ENCODE data around the gene TOM1.
"Not testable (repeated sequence)": the region's sequence is repeated elsewhere in the genome, so short reads cannot be mapped to it uniquely, and the experiment has no call there.

The TOM1 gene

DNA sequence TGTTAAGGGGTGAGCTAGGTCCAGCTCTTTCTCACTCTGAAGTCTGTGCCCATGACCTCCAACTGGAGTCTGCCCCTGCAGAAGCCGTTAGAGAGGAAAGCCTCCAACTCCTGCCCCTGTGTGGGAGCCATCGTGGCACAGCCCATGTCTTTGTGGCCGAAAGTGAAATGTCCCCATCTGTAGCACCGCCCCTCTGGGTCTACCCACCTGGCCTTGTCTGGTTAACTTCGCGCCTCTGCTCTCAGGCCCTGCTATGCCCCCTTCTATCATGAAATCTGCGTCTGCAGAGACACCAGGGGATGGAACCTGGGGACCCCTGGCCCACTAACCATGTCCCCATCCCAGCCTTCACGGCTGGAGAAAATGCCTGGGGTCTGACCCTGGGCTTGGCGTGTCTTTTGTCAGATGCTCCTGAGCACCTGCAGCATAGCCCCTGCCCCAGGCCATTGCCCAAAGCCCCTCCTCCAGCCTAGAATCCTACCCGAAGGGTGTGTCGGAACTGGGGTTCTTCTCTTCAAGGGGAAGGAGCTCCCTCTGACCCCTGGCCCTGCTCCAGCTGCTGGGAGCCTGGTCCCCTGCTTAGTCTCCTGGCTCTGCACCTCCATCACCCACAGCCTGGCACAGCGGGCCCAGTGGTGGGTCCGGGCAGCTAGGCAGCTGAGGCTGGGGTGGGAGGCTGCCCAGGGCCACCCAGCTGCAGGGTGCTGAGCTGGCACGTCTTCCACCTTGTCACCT is 45.4 kb downstream of the TOM1 start:
- DNase-seq (ENCODE audit: low read depth in 1 of 2, low spot score in 1 of 2) = no peak

DNA sequence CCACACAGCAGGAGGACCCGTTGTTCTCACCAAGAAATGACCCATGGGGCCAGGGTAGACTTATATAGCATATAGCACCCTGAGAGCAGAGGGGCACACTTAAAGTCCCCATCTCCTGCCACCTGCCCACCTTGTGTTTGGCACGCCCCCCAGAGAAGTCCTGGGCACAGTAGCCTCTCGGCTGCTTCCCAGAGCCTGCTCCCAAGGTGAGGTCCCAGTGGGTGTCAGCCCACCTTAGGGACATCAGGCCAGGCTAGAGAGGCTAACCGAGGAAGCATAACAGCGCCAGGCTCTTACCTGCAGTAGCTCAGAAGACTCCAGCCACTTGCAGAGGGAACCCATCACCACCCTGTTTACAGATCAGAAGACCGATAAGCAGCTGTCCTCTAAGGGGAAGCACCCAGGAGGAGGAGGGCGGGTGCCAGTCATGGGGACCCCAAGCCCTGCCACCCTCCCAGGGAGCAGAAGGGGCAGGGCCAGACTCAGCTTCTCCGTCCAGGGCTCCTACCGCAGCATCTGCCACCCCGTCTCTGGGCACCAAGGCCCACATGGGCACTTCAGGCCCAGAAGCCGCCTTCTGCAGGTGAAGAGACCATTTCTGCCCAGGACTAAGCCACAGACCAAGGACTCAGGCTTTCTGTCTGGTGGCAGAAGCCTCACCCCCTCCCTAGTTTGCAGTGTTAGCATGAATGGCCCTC is 46.3 kb downstream of the TOM1 start:
- DNase-seq (ENCODE audit: low read depth in 1 of 2, low spot score in 1 of 2) = no peak

DNA sequence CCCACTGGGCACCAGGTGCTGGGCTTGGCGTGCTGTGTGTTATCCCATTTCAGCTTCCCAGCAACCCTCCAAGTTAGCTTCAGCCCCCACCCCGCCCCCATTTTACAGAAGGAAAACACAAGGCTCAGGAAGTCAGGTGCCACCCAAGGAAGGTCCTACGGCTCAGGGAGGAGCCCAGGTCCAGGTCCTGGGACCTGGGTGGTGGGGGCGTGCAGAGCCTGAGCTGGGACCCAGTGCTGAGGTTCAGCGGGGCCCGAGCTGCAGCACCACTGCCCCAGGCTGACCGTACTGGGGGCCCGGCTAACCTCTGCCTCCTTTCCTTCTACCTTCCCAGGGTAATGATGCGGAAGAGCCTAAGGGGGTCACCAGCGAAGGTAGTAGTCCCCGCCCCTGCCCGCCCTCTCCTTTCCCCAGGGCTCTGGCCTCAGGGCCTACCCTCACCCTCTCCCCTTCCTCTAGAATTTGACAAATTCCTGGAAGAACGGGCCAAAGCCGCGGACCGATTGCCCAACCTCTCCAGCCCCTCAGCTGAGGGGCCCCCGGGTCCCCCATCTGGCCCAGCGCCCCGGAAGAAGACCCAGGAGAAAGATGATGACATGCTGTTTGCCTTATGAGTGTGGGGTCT is 47.0 kb downstream of the TOM1 start:
- DNase-seq (ENCODE audit: low read depth in 1 of 2, low spot score in 1 of 2) = no peak

DNA sequence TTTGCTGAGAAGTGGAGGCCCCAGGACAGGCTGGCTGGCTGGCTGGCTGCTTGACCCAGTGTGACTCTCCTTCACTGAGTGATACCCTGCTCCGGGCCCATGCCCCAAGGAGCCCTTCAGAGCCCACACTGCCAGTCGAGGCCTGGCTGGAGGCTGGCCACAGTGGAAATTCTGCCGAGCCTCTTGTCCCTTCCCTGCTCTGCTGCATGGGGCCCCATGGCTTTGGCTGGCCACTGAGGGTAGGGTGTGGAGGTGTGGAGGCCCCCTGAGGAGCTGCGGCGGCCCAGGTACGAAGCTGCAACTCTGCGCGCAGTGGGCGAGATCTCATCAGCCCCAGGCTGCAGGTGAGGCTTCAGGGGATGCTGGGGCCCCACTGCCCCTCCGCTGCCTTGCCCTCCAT is 47.8 kb downstream of the TOM1 start:
- no peak for DNase-seq (ENCODE audit: low read depth in 1 of 2, low spot score in 1 of 2)

DNA sequence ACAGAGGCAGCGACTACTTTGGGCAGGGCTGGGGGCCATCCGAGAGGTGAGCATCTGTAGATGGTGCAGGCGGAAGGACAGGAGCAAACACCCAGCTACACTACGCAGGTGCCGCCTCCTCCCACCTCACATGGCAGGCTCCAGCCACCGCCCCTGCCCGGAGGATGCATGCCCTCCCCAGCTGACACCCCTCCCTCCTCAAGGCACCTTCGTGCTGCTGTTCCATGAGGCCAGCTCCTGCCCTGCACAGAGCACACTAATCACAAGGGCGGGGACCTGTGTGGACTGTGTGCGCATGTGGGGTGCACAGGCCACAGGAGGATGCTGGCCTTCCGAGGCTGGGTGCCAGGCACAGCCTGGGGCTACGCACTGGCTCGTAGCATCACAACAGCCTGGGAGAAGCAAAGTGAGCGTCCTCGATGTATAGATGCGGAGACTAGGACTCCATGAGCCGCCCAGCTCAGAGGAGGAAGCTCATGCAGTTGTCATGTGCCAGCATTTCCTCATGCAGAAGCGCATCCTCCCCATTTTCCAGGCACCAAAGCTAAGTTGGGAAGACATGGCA is 48.4 kb downstream of the TOM1 start:
- no peak for DNase-seq (ENCODE audit: low read depth in 1 of 2, low spot score in 1 of 2)

DNA sequence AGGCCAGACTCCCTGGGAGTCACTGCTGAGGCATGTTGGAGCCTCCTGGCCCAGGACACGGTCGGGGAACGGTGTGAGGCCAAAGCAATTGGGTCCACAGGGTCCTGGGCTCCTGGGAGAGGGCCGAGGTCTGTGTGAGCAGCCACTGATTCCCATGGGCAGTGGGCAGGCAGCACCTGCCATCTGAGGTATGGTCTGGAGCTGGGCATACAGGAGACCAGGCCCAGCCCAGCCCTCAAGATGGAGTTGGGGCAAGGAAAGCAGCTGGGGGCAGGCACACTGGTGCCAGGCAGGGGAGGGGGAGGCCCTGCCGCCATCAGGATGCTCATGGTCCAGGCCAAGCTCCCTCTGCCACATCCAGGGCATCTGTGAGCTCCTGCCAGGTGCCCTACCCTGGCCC is 49.0 kb downstream of the TOM1 start:
- no peak for DNase-seq (ENCODE audit: low read depth in 1 of 2, low spot score in 1 of 2)

DNA sequence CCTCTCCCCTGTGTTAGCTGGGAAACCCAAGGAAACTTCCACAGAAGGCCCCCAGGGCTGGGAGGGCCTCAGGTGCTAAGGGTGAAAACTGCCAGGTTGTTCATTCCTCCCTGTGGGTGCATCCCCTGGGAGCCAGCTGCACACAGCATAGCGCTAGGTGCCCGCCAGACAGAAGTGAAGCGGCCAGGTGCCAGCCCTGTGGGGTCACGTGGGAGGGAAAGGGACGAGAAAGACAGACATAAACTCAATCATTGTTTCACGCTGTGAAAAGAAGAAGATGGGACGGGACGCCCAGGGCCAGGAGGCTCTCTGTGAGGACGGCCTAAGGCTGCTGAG is 49.6 kb downstream of the TOM1 start:
- DNase-seq (ENCODE audit: low read depth in 1 of 2, low spot score in 1 of 2) = no peak

DNA sequence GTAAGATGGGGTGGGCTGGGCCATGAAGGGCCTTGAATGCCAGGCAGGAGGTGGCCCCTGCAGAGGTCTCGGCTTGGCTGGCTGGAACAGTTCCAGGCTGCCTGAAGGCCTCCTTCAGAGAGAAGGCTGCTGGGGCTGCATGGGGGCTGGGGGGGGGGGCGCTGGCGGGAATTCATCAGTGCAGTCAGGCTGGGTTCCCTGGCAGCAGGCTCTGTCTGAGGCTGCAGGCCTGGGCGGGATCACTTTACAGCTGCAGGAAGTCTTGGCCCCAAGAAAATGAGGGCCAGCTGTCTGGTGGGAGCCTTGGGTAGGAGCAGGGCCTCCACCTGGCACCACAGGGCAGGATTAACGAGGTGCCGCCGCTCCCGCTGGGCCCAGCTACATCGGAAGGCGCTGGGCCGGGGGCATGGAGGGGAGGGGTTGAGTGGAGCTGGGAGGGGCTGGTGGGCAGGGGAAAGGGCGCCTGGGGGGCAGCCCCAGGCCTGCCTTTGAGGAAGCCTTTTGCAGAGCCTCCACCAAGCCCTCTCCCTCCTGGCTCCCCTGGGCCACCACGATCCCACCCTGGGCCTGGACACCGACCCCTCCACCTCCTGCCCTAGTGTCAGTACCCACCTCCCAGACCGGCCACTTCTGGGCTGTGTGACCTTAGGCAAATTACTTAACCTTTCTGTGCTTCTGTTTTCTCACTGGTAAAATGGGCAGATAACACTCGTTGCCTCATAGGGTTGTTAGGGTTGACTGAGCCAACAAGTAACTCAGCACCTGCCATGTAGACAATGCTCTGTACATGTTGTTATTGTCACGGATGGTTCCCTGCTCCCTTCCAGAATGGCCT is 50.2 kb downstream of the TOM1 start:
- no peak for DNase-seq (ENCODE audit: low read depth in 1 of 2, low spot score in 1 of 2)

DNA sequence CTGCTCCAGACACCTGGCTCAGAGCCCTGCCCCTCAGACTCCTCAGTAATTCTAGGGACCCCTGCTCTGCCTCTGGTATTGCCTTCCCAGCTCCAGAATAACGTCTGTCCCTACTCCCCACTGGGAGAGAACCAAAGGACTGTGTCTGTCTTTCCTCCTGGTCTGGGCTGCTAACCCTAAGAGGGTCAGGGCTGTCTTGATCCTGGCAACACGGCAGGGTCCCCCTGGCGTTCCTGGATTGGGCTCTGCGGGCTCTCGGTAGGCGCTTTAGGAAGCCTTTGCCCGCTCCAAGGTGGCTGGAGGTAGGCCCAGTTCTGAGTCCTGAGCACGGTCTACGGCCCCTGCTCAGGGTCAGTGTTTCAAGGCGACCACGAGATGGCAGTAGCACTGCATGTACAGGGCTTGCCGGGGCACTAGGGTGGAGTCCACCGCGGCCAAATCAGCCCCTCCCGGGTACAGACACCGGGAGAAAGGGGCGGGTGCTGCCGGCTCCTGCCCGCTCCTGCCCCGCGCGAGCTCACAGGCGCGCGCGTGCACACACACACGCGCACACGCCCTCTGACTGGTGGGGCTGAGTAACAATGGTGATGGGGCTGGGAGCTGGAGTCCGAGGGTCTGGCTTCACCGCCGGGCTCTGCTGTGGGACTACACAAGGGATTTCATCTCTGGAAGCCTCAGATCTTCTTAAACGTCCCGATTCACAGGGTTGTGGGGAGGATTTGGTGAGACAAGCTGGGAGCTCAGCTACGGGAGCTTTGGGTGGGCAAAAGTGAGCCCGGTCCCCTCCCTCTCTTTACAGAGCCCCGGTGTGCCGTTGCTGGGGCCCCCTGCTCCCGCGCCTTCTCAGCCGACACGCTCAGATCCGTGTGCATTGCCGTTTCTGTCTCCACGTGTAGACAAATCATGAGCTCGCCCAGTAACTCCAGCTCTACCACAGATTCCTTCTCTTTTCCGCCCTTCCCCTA is 51.1 kb downstream of the TOM1 start:
- DNase-seq (ENCODE audit: low read depth in 1 of 2, low spot score in 1 of 2) = peak; percentile 68 to 72

DNA sequence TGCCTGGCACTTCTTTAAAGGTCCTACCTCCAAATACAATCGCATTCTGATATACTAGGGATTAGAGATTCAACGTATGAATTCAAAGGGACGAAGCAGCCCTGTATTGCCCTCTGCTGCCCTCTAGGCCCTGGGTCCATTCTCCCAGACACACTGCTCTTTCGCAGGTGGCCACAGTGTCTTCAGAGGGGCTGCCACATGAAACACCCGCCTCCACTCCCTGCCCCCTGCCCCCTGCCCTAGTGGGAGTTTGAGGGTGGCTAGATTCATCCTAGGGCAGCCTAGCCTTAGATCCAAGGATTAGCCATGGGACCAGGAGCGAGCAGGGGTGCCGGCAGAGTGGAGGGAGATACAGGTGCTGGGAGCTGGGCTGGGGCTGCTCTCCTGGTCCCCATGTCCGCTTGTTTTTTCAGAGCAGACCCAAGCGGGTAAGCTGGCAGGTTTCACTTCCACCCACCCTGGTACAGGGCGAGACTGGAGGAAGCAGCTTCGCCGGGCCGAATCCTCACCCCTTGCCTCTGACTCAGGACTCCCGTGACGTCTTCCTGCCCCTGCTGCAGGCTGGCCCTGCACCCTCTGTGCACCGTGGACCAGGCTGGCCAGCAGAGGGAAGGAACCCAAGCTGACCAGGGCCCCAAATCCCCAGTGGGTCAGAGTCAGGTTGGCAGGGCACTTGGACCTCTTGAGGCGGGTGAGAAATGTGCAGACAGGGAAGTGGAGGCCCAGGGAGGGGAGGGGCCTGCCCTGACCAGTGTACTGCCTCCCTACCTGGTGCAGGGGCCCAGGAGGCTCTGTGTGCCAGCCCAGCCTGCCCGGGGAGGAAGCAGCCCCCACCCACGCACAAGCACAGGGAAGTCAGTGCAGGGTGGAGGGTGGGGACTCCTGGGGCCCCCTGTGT is 52.8 kb downstream of the TOM1 start:
- DNase-seq (ENCODE audit: low read depth in 1 of 2, low spot score in 1 of 2) = no peak

DNA sequence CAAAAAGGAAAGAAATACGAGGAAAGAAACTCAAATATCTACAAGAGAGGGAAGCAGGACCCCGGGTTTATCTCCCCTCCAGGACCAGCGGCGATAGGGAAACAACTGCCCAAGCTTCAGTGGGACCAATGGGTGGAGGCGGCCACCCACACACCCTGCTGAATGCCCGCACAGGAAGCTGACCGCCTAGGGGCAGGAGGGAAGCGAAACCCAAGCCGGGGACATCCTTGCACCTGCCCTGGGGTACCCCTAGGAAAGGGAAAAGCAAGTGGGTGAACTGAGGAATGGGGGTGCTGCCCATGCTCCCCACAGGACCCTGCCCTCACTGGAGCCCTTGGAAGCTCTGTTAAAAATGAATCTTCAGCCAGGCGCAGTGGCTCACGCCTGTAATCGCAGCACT is 53.6 kb downstream of the TOM1 start:
- DNase-seq (ENCODE audit: low read depth in 1 of 2, low spot score in 1 of 2) = no peak

DNA sequence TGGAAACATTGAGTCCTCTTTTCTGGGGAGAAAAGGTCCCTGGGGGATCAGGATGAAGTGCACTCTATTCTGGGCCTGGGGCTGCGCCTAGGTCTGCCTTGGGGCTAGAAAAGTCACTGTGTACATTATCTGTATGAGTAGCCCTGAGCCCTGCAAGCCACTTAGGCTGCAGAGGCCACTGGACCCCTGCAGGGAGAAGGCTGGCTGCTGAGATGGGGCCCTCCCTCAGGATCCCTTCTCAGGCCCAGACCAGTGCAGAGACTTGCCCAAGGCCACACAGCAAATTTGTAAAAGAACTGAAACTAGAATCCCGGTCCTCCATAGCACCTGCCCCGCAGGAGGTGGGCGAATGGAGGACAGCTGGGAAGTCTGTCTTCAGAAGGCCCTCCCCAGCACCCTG is 54.4 kb downstream of the TOM1 start:
- no peak for DNase-seq (ENCODE audit: low read depth in 1 of 2, low spot score in 1 of 2)

DNA sequence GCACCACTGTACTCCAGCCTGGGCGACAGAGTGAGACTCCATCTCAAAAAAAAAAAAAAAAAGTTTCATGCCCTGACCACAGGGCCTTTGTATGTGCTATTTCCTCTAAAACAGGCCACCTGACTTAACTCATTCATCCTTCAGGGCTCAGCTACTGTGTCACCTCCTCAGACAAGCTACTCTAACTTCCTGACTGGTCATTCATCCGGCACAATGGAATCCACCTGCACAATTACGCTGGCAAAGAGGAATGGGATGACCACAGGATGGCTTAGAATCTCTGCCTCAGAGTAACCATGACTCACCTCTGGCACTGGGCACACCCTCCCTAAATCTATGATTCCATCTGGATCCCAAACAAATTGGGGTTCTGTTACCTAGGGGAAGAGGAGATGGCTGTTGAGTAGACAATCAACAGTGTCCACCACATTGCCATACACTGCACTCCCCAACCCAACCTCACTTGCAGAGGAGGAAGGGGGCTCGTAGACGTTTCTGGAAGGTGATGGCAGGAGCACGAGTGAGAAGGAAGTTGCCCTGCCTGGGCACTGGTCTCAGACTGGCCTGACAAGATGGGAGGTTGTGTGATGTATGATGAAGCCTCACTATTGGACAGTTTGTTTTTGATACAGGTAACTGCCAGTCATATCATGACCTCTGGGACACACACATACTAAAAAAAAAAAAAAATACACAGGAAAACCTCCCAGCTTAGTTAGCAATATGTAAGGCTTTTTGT is 58.4 kb downstream of the TOM1 start:
- no peak for DNase-seq (ENCODE audit: low read depth in 1 of 2, low spot score in 1 of 2)

DNA sequence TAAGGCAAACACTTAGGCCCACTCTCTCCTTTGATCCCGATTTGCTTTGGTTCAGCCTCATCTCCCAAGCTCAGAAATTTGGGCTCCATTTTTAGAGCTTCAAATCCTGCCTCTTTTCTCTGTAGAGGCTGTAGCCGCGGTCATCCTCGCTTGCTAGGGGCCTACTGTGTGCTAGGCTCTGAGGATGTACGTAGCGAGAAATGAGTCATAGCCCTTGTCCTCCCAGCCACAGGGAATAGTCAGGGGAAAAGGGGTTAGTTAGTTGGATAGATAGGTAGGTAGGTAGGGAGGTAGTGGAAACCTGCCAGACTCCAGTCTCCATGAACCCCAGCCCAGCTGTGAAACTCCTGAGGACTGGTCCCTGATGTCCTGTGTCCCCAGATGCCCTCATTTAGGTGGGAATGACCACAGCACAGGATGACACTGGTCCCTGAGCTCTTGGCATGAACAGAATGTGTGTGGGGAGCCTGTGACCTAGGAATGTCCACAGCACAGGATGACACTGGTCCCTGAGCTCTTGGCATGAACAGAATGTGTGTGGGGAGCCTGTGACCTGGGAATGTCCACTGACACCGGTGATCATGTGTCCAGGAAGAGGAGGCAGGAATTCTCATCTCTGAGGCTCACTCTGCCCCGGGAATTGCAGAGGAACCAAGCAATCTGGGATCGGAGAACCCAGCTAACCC is 59.8 kb downstream of the TOM1 start:
- no peak for DNase-seq (ENCODE audit: low read depth in 1 of 2, low spot score in 1 of 2)

DNA sequence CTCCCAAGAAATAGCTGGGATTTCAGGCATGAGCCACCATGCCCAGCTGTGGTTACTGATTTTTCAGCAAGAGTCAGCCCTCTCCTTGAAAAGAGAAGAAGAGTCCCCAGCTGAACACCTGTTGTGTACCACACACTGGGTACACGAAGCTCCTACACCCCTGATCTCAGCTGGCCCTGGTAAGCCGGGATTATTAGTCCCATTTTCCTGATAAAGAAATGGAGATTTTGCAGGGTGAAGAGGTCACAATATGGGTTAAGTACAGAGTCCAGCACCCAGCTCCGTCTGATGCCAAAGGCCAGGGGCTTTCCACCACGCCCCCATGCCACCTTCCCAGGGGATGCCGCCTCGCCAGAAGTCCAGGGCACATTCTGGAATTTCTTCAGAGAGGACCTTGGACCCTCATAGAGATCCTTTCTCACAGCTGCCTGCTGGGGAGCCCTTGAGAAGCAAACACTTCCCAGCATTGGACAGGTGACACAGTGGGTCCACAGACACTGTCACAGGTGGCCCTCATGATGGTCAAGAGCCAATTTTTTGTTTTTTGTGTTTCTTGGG is 61.4 kb downstream of the TOM1 start:
- DNase-seq (ENCODE audit: low read depth in 1 of 2, low spot score in 1 of 2) = no peak

DNA sequence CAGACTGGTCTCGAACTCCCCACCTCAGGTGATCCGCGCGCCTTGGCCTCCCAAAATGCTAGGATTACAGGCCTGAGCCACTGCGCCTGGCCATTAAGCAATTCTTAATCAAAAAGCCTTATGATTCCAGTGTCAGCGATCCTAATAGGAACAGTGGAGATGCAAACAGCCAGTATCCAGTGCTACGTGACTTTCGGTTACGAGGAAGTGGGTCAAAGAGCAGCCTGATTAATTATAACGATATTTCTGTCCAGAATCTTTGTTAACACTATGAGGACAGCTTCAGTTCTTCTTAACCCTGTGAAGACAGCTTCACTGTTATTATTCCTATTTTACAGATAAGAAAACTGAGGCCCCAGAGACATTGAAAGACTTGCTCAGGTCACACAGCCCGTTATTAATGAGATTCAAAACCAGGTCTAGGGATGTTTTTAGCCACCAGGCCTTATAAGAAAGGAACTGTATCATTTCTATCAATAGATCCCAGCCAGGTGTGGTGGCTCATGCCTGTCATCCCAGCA is 63.9 kb downstream of the TOM1 start:
- DNase-seq (ENCODE audit: low read depth in 1 of 2, low spot score in 1 of 2) = no peak

DNA sequence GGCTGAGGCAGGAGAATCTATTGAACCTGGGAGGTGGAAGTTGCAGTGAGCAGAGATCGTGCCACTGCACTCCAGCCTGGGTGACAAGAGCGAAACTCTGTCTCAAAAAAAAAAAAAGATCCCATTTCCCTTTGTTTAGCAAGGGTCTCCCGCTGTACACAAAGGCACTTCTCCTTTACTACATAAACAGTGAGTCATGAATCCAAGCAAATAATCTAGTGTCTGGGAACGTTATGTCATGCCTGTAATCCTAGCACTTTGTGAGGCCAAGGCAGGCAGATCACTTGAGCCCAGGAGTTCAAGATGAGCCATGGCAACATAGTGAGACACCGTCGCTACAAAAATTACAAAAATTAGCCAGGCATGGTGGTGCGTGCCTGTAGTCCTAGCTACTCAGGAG is 64.5 kb downstream of the TOM1 start:
- DNase-seq (ENCODE audit: low read depth in 1 of 2, low spot score in 1 of 2) = not testable (repeated sequence)
